Heart right ventricle (tissue), 16 donors: Measurements from ENCODE around the gene HOXB2. TPM values are rescaled to one million over a fixed set of nuclear protein-coding genes. Genes with fewer than 3 reads are reported as not detected.
A peak's percentile ranks its signal among the peaks of the same experiment; 100 is the strongest.

Experiments
- ATAC-seq, 8 donors: fragments of 200-7000 bp; cut with Tn5 transposase; one replicate each; pipeline ENCODE4 v1.9.1; 2020; ENCODE audit warnings: mild to moderate bottlenecking in 8 of 8, moderate library complexity in 8 of 8, moderate number of reproducible peaks in 1 of 8
- DNase-seq, 2 donors: peaks; one replicate each; pipeline ENCODE4 v3.0.0-alpha.2; 2020
- H3K27ac ChIP-seq, 10 donors: fragments of 200-600 bp; sonication (generic) in 2 of 10; one replicate each; pipeline versions ENCODE4 v1.5.0 to v1.8.0; 2020 to 2022; ENCODE audit warnings: mild to moderate bottlenecking in 3 of 10
- H3K27me3 ChIP-seq, 7 donors: fragments of 200-600 bp; one replicate each; pipeline ENCODE4 v1.8.0; 2021 to 2022; ENCODE audit warnings: mild to moderate bottlenecking in 2 of 7
- H3K36me3 ChIP-seq, 9 donors: fragments of 200-600 bp; sonication (generic) in 1 of 9; one replicate each; pipeline versions ENCODE4 v1.5.0 to v1.8.0; 2020 to 2022; ENCODE audit warnings: mild to moderate bottlenecking in 2 of 9
- H3K4me1 ChIP-seq, 9 donors: fragments of 200-600 bp; sonication (generic) in 1 of 9; one replicate each; pipeline versions ENCODE4 v1.5.0 to v1.8.0; 2020 to 2022; ENCODE audit warnings: mild to moderate bottlenecking in 4 of 9
- H3K4me3 ChIP-seq, 10 donors: fragments of 200-600 bp; sonication (generic) in 2 of 10; one replicate each; pipeline versions ENCODE4 v1.5.0 to v1.8.0; 2020 to 2022; ENCODE audit warnings: mild to moderate bottlenecking in 7 of 10, moderate library complexity in 2 of 10
- H3K9me3 ChIP-seq, 11 donors: fragments of 200-600 bp in 10 of 11; sonication (generic) in 2 of 11; one replicate each; pipeline versions ENCODE4 v1.5.0 to v1.8.0; 2013 to 2022; ENCODE audit warnings: mild to moderate bottlenecking in 2 of 11, control low read depth in 1 of 11, moderate library complexity in 1 of 11
- whole genome bisulfite sequencing, 2 donors: extraction: QIAGEN DNeasy Blood & Tissue Kit; methylation state at CpG; one replicate each; pipeline ENCODE4 v1.1.7; 2013; ENCODE audit warnings: inconsistent platforms in 1 of 2; 5-methylcytosine and 5-hydroxymethylcytosine counted together
- intact Hi-C, 10 donors: fragments of 100-400 bp; cut with DNase I; formaldehyde crosslinking; loops; one replicate each; pipeline versions ENCODE4 v1.11.1 to v1.14.2; 2022
- polyA plus RNA-seq, 2 donors: library from polyadenylated mRNA; stranded (reverse); fragments of 200-250 nt; gene quantifications; one replicate each; pipeline ENCODE4 v1.2.3, GENCODE V29; 2013
- total RNA-seq, 10 donors: library from RNA; stranded (reverse); fragmentation: NEBNext Ultra II Directional in 3 of 10; extraction: Animal tissue kit (Norgen Biotek cat#: 25700) in 3 of 10; gene quantifications; one replicate each; pipeline versions ENCODE4 v1.2.1 to v1.2.4, GENCODE V29; 2021 to 2023
- TF ChIP-seq, protein P1 (sequence below), 9 donors: fragments of 200-600 bp; sonication (generic) in 2 of 9; IDR thresholded peaks; one replicate each; pipeline versions ENCODE4 v1.5.0 to v1.8.0; 2021 to 2022; ENCODE audit warnings: antibody characterized with exemption in 9 of 9, mild to moderate bottlenecking in 5 of 9, moderate library complexity in 1 of 9
- donor health status: Arrhythmogenic right ventricular cardiomyopathy.
- donor health status: ischemic (EF 13 %, LVEDD 7.1; RV severe dilation, severe dysfunction).
- donor health status: healthy with polysubstance abuse.
- donor health status: DM: no; HTN: yes; CAD: no.
- donor health status: DM: no; HTN: no; CAD: no.
- donor health status: ischemic (EF 25% LVEDD 6.9; RV normal size, moderate dysfunction).
- donor health status: ischemic (EF 25% LVEDD 5.7; RV mildly dilated, moderate dysfunction).
- donor health status: healthy.
- donor health status: DM: yes; HTN: yes; CAD: no.
- donor health status: Ischemic cardiomyopathy.
- donor health status: ischemic (EF 35%, LVEDD 5.7; RV mildly dilated, moderate dysfunction).
- donor health status: nonischemic (EF 11% LVEDD 7.7; RV severe dilation, severe dysfunction).
- donor health status: DM: yes; HTN: yes; CAD: no.
- donor health status: PGD.
- donor health status: ischemic (EF 29% LVEDD 5.4; RV normal size, mild dysfunction).
- donor health status: nonischemic (EF 23%, LVEDD 6.1; RV moderate dilation, normal function).

Gene HOXB2
- total and polyA plus RNA-seq, 12 donors: 0.47 to 7.9 (median 2.2) TPM

DNA sequence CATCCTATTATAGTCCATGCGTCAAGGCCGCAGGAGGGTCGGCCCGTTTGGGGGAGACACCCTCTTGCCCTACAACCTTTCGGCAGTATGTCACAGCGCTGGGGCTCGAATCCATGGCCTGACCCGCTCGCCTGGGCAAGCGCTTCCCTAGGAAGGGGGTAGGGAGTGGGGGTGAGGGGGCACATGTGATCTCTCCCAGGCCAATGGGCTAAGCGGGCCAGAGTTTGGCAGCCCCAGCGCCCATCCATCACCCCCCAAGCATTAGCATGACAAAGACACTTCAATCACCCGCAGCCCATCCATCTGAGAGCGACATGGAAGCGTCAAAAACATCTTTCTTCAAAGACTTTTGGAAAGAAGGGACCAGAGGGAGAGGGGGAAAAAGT is 14.0 kb downstream of the HOXB2 start, which contains the start of gene HOXB1:
HOXB1 (minus strand) TSS at position 125 of the 386 bp plus-strand sequence; CDS start at position 18, 107 bp downstream.
- TF ChIP-seq, protein P1, sequence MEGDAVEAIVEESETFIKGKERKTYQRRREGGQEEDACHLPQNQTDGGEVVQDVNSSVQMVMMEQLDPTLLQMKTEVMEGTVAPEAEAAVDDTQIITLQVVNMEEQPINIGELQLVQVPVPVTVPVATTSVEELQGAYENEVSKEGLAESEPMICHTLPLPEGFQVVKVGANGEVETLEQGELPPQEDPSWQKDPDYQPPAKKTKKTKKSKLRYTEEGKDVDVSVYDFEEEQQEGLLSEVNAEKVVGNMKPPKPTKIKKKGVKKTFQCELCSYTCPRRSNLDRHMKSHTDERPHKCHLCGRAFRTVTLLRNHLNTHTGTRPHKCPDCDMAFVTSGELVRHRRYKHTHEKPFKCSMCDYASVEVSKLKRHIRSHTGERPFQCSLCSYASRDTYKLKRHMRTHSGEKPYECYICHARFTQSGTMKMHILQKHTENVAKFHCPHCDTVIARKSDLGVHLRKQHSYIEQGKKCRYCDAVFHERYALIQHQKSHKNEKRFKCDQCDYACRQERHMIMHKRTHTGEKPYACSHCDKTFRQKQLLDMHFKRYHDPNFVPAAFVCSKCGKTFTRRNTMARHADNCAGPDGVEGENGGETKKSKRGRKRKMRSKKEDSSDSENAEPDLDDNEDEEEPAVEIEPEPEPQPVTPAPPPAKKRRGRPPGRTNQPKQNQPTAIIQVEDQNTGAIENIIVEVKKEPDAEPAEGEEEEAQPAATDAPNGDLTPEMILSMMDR (IDR thresholded peaks at IDR 0.05): no peak
- Histone ChIP-seq H3K27ac (no peak within 1 kb of the TSS), H3K4me3 (no peak within 1 kb of the TSS), H3K36me3 (no peaks in the 10 kb centered on the region), H3K9me3 (no peaks in the 10 kb centered on the region), H3K4me1 (no peaks in the 10 kb centered on the region), H3K27me3 (peaks cover 0 to 94% (median 80%) of the 10 kb centered on the region in 7 donors)
- intact Hi-C loops: no loop called here
- ATAC-seq: no peak
- DNase-seq: no peak
- 43 to 54% methylated on average over 15 of the region's 15 CpGs for WGBS, 2 donors

DNA sequence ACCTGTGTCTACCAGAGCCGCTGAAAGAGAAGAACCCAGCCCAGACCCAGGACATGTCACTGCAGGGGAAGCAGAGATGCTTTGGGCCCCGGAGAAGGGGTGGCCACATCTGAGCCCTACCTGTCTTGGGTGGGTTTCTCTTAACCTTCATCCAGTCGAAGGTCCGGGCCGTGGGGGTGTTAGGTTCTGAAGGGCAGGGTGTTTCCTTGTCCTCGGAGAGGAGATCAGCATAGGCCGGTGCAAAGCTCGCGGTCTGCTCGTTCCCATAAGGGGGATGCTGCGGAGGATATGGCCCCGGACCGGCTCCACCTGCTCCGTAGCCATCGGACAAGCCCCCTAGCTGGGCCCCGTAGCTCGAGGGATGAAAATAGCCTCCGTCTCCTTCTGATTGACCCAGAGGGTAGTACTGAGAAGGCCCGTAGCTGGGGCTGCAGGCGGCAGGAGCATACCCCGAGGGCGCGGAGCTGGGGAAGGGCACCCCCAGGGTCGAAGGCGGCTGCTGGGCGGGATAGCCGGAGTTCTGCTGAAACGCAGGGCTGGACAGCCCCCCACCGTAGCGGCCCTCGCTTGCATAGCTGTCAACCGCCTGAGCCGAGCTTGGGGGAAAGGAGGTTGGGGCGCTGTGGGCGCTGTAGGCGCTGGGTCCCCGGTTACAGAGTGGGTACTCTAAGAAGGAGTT is 14.6 kb downstream of the HOXB2 start:
- intact Hi-C loops: no loop called here
- no peak overlapping the region for H3K4me3 ChIP-seq
- H3K27ac ChIP-seq: no peak overlapping the region
- TF ChIP-seq, protein P1 (IDR thresholded peaks at IDR 0.05): no peak
- no peaks in the 10 kb centered on the region for H3K4me1 ChIP-seq
- no peaks in the 10 kb centered on the region for H3K36me3 ChIP-seq
- peak in 1 of 8 donors; percentile 41 for ATAC-seq
- DNase-seq: no peak
- H3K27me3 ChIP-seq: peaks cover 0 to 94% (median 80%) of the 10 kb centered on the region in 7 donors
- no peaks in the 10 kb centered on the region for H3K9me3 ChIP-seq
- WGBS, 2 donors: 44 to 47% methylated on average over 37 of the region's 37 CpGs

DNA sequence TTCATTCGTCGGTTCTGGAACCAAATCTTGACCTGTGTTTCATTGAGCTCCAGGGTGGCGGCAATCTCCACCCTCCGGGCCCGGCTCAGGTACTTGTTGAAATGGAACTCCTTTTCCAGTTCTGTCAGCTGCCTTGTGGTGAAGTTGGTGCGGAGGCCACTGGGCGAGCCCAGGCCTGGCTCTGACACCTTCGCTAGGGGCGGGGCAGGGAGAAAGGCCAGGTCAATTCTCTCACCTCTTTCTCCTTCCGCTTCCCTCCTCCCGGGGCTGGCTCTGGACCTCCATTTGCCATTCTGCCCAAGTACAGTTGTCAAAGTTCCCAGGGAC is 15.3 kb downstream of the HOXB2 start:
- H3K4me1 ChIP-seq: no peaks in the 10 kb centered on the region
- H3K9me3 ChIP-seq: no peaks in the 10 kb centered on the region
- 50 to 68% methylated on average over 11 of the region's 11 CpGs for WGBS, 2 donors
- H3K27me3 ChIP-seq: peaks cover 0 to 100% (median 81%) of the 10 kb centered on the region in 7 donors
- no peak for DNase-seq
- H3K36me3 ChIP-seq: no peaks in the 10 kb centered on the region
- TF ChIP-seq, protein P1 (IDR thresholded peaks at IDR 0.05): no peak
- intact Hi-C loops: no loop called here
- ATAC-seq: no peak
- no peak overlapping the region for H3K4me3 ChIP-seq
- H3K27ac ChIP-seq: no peak overlapping the region

DNA sequence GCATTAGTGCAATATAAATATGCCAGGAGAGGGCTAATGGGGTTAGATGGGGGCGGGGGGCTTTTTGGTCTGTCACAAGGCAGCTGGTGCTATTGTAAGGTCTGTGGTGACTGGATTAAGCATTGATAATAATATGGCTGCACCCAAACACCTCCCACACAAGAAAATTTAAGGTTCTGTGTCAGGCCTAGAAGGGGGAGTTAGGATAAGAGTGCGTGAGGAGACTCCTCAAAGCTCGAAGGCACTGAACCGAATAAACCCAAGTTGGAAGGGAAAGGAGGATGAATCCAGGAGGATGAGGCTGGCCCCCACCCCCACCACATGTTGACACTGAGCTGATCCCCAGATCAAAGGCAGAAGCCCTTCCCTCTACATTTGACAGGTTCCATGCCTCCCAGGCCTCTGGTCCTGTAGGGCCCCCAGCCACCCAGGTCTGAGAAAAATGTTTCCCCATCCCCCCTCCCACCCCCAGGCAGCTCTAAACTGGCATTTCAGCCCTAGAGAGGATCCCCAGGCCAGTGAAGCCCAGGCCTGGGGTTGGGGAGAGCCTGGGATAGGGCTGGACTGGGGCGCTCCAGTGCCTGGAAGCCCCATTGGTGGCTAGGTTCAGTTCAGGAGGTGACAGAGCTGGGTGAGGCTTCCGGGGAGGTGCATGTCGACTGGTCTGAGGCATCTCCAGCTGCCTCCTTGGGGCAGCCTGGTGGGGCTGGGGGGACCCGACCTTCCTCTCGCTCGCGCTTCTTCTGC is 15.8 kb downstream of the HOXB2 start:
- H3K27ac ChIP-seq: no peak overlapping the region
- DNase-seq (no peak), ATAC-seq (no peak)
- peaks cover 0 to 100% (median 86%) of the 10 kb centered on the region in 7 donors for H3K27me3 ChIP-seq
- no peak overlapping the region for H3K4me3 ChIP-seq
- H3K9me3 ChIP-seq: no peaks in the 10 kb centered on the region
- WGBS, 2 donors: 71% methylated on average over 11 of the region's 11 CpGs
- H3K36me3 ChIP-seq: no peaks in the 10 kb centered on the region
- TF ChIP-seq, protein P1 (IDR thresholded peaks at IDR 0.05): no peak
- H3K4me1 ChIP-seq: no peaks in the 10 kb centered on the region
- intact Hi-C loops: no loop called here
